HepG2 (cell line): Measurements from ENCODE around the gene MAP3K3. TPM values are rescaled to one million over a fixed set of nuclear protein-coding genes. Genes with fewer than 3 reads are reported as not detected.
A peak's percentile ranks its signal among the peaks of the same experiment; 100 is the strongest.

Experiments used
- ARID4A ChIP-seq: sonication (generic); formaldehyde crosslinking; IDR thresholded peaks from 2 replicates; pipeline ENCODE4 v1.5.0; 2020; ENCODE audit warnings: mild to moderate bottlenecking, missing genetic modification reagents, borderline replicate concordance
- BRCA1 ChIP-seq: sonication (generic); formaldehyde crosslinking; IDR thresholded peaks from 2 replicates; pipeline ENCODE4 v1.4.0; 2020; ENCODE audit warnings: missing genetic modification reagents
- ELF3 ChIP-seq: IDR thresholded peaks from 2 replicates; pipeline ENCODE4 v1.6.1; 2016; ENCODE audit warnings: missing genetic modification reagents, missing compliant biosample characterization
- FOSL1 ChIP-seq: sonication (generic); formaldehyde crosslinking; IDR thresholded peaks from 2 replicates; pipeline ENCODE4 v1.9.0; 2021; ENCODE audit warnings: missing genetic modification reagents, borderline replicate concordance
- HES4 ChIP-seq: sonication (generic); formaldehyde crosslinking; IDR thresholded peaks from 2 replicates; pipeline ENCODE4 v1.9.0; 2021; ENCODE audit warnings: mild to moderate bottlenecking, missing genetic modification reagents, borderline replicate concordance
- HOXA5 ChIP-seq: sonication (generic); formaldehyde crosslinking; IDR thresholded peaks from 2 replicates; pipeline ENCODE4 v1.4.0; 2020; ENCODE audit warnings: missing genetic modification reagents
- KDM2A ChIP-seq: sonication (generic); formaldehyde crosslinking; IDR thresholded peaks from 2 replicates; pipeline ENCODE4 v1.4.0; 2020; ENCODE audit warnings: low read depth, missing genetic modification reagents, borderline replicate concordance
- SP4 ChIP-seq: sonication (generic); formaldehyde crosslinking; IDR thresholded peaks from 2 replicates; pipeline ENCODE4 v1.8.1; 2023; ENCODE audit warnings: mild to moderate bottlenecking, missing genetic modification reagents
- THRA ChIP-seq: sonication (generic); formaldehyde crosslinking; IDR thresholded peaks from 2 replicates; pipeline ENCODE4 v1.4.0; 2020; ENCODE audit warnings: missing genetic modification reagents, borderline replicate concordance
- UBTF ChIP-seq: sonication (generic); formaldehyde crosslinking; IDR thresholded peaks from 2 replicates; pipeline ENCODE4 v1.4.0; 2020; ENCODE audit warnings: mild to moderate bottlenecking, missing genetic modification reagents
- ZBTB7A ChIP-seq: sonication (generic); formaldehyde crosslinking; IDR thresholded peaks from 2 replicates; pipeline ENCODE4 v1.8.0; 2022; ENCODE audit warnings: mild to moderate bottlenecking, missing genetic modification reagents
- ZC3H13 ChIP-seq: sonication (generic); formaldehyde crosslinking; IDR thresholded peaks from 2 replicates; pipeline ENCODE4 v1.8.1; 2023; ENCODE audit warnings: mild to moderate bottlenecking, missing genetic modification reagents, moderate library complexity
- ZKSCAN1 ChIP-seq: fragments of 150-350 bp; IDR thresholded peaks from 2 replicates; pipeline ENCODE4 v1.6.1; 2014; ENCODE audit warnings: low read length
- ZNF329 ChIP-seq: sonication (generic); formaldehyde crosslinking; IDR thresholded peaks from 2 replicates; pipeline ENCODE4 v1.9.0; 2021; ENCODE audit warnings: low read depth, mild to moderate bottlenecking, missing genetic modification reagents
- ZNF510 ChIP-seq: sonication (generic); formaldehyde crosslinking; IDR thresholded peaks from 2 replicates; pipeline ENCODE4 v1.4.0; 2020; ENCODE audit warnings: low read depth, mild to moderate bottlenecking, missing genetic modification reagents
- ZNF580 ChIP-seq: IDR thresholded peaks from 2 replicates; pipeline ENCODE4 v1.6.1; 2016; ENCODE audit warnings: low read depth, borderline replicate concordance
- ZNF597 ChIP-seq: sonication (generic); formaldehyde crosslinking; IDR thresholded peaks from 2 replicates; pipeline ENCODE4 v1.5.0; 2020; ENCODE audit warnings: missing genetic modification reagents
- ZNF724P ChIP-seq: sonication (generic); formaldehyde crosslinking; IDR thresholded peaks from 2 replicates; pipeline ENCODE4 v1.8.0; 2022; ENCODE audit warnings: missing genetic modification reagents, borderline replicate concordance
- polyA plus RNA-seq, 8 experiments: library from polyadenylated mRNA; depleted of rRNA in 3 of 8; stranded (reverse) in 7 of 8; unstranded in 1 of 8; fragments of >200 nt; fragmentation: Illumina TruSeq in 4 of 8; extraction: Trizol in 4 of 8; gene quantifications; 2 replicates each; pipeline versions ENCODE4 v1.2.1 to v1.2.3, GENCODE V29; 2011 to 2016; ENCODE audit warnings: low read depth in 4 of 8, missing spikeins in 1 of 8, mixed read lengths in 1 of 8; ENCODE audit not compliant: insufficient read depth in 1 of 8
- total RNA-seq, 5 experiments: library from RNA; depleted of rRNA; stranded (reverse); fragments of >200 nt; fragmentation: Illumina TruSeq; extraction: Trizol; gene quantifications; 2 replicates each; pipeline ENCODE4 v1.2.3, GENCODE V29; 2016; ENCODE audit warnings: low read depth in 1 of 5

The MAP3K3 gene
- total and polyA plus RNA-seq, 2 of the 13 experiments (the other 11 are each of a cell fraction or from before 2014, with no cell fraction given) = 17.7 to 21.8 TPM

GRCh38 chr17:63699638-63700527, 77.7 kb downstream of the MAP3K3 start, which contains the start of gene LIMD2 (continued):
- TF ChIP-seq ZNF597 (CRISPR knock-in tag) (no peak), THRA (CRISPR knock-in tag) (peak; percentile 5; the same call in 1 of the 2 replicates), ZNF329 (peak; percentile 55; the same call in 1 of the 2 replicates), ZNF580 (CRISPR knock-in tag) (no peak), ZBTB7A (CRISPR knock-in tag) (0 out of 2 replicates have a peak, but pooled peaks have one; percentile 5), UBTF (peak; percentile 24; the same call in 1 of the 2 replicates), ZC3H13 (CRISPR knock-in tag) (no peak), KDM2A (CRISPR knock-in tag) (peak; percentile 71; the same call in 1 of the 2 replicates), ELF3 (0 out of 2 replicates have a peak, but pooled peaks have one; percentile 4), ZNF510 (CRISPR knock-in tag) (no peak), FOSL1 (CRISPR knock-in tag) (no peak), SP4 (CRISPR knock-in tag) (no peak), ARID4A (no peak; the same call in 1 of the 2 replicates), ZNF724P (no peak), ZKSCAN1 (no peak), HES4 (CRISPR knock-in tag) (no peak), BRCA1 (CRISPR knock-in tag) (no peak), HOXA5 (CRISPR knock-in tag) (no peak)
